Stimulated activated CD8-positive, alpha-beta memory T cell treated with anti-CD3 and anti-CD28 coated beads, Interleukin-4, amount 100 ng/mL, for 4 hours (primary cell): Measurements from ENCODE around the gene NKD1.

Source experiments
- DNase-seq, 2 donors: peaks; one replicate each; pipeline ENCODE4 v3.0.0-alpha.2; 2020; ENCODE audit warnings: low read depth in 2 of 2, low spot score in 1 of 2

The NKD1 gene

DNA sequence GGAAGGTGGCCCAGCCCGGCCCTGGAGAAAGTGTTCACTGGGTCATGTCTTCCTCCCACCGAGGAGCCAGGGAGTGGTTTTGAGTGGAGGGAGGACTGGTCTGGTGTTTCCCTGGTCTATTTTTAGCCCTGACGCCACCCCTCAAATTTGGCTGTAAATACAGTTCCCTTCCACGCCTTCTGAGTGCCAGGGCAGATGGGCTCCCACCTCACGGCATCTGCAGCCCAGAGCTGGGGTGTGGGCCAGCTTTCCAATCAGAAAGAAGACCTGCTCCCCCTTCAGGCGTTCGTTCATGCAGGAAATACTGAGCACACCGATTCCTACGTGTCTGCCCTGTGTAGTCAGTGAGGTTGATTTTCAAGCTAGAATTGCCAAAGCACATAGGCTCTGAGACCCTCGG is 79.2 kb downstream of the NKD1 start:
- DNase-seq = no peak

DNA sequence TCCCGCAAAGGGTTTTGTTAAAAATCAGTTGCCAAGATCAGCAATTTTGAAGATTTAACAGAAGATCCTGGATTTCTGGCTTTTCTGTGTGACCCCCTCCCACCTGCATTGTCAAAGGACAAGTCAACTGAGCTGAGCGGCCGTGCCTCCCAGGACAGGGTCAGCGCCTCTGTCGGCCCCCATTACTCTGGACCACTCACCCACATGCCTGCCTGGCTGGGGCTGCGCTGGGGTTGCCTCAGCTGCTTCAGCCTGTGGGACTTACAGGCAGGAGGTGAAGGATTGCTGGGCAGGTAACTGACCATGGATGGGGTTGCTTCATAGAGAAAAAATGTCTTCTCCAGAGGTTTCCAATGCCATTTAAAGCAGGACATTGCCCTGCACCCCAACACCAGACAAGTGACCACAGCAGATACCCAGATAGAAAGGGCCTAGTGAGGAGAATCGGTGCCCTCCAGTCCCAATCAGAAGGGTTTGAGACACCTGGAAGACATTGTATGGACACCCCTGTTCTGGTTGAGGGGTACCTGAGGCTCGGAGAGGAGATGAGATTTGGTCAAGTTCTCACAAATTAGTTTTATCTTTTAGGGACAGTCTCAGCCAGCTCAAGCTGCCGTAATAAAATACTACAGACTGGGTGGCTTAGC is 80.1 kb downstream of the NKD1 start:
- DNase-seq = no peak

- DNase-seq = no peak
Measured at GRCh38 chr16:50629334-50629733, 81.1 kb downstream of the NKD1 start.

- DNase-seq = no peak
Measured at GRCh38 chr16:50630394-50631020, 82.3 kb downstream of the NKD1 start.

DNA sequence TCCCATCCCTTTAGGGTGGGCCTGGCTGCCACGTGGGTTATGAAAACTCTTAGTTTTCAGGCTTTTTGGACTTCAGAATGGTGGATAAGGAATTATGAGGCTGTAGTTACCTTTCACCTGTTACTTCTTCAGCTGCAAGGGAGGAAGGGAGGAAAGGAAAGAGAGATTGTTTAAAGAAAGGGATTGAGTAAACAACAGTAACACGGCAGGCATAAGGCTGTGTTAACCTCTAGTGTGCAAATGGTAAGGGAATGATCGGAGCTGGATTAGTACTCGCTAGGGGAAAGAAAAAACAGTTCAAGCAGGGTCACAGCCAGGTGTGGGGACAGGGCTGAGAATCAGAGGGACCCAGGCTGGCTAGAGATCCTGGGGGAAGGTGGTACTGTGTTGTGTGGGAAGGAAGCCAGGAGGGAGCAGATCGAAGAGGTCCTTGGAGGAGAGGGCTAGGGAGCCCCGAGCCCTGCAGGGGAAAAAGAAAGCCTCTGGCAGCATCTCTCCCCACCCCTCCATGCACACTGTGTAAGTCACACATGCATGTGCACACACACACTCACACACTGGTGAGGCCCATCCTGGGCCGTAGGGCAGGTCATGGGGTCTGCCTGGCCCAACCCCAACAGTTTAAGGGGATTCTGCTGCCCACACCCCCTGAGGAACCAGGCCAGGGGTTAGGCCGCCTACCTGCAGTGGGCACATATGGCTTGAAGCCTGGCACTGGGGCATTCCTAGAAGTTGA is 83.2 kb downstream of the NKD1 start:
- DNase-seq = no peak

DNA sequence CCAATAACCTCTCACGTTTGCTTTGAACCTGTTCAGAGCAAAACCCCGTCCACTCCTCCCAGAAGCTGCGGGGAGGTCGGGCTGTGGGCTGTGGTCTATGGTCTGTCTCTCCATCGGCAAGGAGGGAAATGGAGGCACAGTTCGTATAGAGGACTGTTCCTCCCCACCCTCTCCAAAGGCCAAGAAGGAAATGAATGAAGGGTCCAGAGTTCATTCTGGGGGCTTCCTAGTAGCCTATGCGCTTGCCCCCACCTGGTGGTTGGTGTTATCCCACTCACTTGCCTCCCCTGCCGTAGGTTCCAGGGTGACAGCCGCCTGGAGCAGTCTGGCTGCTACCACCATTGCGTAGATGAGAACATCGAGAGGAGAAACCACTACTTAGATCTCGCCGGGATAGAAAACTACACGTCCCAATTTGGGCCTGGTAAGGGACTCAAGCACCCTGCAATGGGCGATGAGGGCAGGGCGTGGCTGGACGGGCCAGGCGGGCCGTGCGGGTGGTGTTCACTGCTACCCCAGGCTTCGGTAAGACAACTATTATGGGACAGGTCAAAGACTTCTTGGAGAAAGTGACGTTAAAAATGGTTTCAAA is 83.9 kb downstream of the NKD1 start:
- no peak for DNase-seq

- DNase-seq = no peak
Measured at GRCh38 chr16:50632927-50633800, 85.0 kb downstream of the NKD1 start.

- no peak for DNase-seq
Measured at GRCh38 chr16:50634090-50634489, 85.9 kb downstream of the NKD1 start.

DNA sequence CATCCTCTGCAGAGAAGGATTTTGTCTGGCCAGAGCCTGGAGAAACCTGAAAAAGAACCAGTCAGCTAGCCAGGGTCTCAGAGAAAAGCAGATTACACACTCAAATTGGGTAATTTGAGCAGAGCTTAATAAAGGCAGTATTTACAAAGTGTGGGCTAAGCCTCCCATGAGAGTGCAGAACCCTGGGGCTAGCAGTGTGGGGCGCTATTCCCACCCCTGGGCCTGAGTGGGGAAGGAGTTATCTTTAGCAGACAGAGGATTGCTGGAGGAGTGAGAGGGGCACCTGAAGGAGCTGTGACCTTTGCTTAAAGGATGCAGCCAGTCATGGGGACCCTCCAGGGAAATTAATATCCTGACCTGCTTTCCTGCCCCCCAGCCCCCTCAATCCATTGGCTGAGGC is 86.8 kb downstream of the NKD1 start:
- DNase-seq = no peak

- DNase-seq = no peak
Measured at GRCh38 chr16:50635505-50636392, 87.6 kb downstream of the NKD1 start.

- DNase-seq = no peak
Measured at GRCh38 chr16:50636753-50637374, 88.7 kb downstream of the NKD1 start.

DNA sequence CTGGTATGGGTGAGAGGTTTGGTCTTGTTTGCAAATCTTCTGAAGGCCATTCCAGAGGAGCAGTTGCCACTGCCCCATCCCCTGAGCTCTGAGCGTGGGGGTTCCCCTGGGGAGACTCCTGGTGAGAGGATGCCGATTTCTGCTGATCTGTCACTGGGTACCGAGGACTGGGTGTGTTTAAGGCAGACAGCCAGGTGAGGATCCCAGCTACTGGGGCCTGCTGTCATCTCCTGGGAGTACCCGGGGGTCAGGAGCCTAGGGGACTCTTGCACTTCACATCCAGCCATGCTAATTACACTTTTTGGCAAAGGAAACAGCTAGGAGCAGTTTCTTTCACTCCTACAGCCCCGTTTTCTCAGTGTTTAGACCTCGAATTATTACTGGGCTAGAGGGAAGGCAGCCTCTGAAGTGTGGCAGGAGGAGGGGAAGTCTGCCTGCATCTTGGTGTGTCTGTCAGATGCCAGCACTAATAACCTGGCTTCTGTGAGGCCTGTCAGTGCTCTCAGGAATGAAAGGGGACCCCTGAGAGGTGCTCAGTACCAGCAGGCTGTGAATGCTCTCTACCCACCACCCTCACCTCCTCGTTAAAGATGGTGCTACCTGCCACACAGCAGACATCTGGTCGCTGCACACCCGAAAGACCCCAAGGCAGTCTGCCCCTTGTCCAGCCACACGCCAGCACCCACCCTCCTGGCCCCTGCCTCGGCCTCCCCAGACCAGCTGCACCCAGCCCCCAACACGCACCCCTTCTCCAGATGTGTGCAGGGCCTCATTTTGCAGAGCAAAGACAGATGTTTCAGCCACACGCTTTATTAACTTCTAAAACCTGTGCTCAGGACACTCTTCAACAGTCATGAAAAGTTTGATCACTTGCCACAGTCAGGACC is 89.8 kb downstream of the NKD1 start:
- no peak for DNase-seq

DNA sequence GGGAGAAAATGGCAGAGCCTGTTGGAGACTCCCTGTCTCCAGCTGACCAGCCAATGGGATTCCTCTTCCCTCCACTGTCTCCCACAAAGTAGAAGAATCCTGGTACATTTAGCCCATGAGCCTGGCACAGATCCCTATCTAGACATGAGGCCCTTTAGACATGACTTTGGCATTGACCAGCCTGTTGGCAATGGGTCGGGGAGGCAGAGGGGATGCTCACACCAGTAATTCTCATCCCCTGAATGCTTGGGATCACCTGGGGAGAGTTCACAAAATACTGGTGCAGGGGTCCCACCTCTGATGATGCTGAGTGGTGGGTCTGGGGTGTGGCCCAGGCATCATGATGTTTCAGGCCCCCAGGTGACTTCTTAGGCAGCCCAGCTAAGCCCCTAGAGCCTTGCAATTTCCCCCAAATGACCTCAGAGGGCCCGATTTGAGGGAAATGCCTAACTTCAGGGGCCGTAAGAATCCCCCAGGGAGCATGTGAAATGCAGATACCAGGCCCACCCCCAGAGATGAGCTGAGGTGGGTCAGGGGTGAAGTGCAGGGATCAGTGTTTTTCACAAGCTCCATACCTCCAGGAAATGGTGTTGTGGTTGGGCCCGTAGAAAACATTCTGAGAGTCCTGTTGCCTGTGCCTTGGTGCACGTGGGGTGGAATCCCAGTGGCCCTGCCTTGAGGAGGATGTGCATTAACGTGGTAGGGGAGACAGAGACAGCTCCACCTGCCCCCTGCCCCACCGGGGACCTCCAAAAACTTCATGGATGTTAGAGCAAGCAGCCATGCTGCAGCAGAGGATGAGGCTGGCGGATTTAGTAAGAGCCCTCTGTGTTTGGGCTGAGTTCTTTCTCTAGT is 90.8 kb downstream of the NKD1 start:
- DNase-seq = no peak

DNA sequence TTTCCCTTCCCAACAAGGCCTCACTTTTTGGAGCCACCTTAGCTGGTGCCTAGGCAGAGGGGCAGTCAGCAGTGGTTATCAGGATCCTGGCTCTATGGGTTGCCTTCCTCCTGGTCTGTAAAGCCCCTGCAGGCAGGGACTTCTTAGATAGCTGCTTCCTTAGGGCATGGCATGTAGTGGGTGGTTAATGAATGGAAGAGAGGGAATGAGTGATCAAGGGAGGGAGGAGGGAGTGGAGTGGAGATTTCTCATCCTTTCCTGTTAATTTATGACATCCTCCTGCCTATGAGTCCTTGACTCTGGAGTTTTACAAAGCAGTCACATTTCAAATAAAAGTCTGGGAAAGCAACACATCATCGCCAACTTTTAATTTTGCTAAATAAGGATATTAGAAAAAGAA is 92.2 kb downstream of the NKD1 start:
- no peak for DNase-seq

DNA sequence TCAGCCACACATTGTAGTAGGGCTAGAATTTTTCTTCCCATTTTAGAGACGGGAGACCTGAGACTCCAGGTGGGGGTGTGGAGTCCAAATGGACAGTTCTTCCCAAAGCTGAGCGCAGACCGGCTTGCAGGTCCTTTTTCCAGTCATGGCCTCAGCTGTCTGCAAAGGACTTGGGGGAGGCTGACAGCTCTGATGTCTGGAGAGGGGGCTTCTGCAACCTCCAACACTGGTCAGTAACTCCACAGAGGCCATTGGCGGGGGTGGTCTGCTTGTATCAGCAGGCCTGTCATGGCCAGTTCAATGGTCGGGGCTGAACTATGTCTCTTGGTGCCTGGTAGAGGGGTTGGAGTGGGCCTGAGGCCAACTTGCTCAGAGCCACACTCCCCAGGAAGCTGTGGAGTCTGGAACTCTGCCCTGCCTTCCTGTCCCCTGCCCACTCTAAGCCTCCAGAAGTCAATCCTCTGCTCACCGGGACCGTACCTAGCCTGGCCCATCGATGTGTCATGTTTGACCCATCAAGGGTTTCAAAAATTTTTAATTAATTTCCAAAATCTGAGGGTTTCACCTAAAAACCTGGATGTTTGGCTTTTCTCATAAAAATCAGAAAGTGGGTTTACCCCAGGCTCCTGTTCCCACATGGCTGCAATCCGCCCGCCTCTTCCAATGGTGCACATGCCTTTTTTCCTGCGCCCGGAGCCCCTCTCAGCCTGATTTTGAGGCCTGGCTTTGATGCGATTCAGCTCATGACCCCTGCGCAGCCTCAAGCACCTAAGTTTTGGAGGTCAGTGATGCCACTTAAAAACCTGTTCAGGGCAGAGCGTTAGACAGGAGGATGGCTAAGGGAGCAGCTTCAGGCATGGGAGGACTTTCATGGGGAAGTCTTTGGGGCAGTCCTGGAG is 93.0 kb downstream of the NKD1 start:
- no peak for DNase-seq

- DNase-seq = no peak
Measured at GRCh38 chr16:50641818-50642187, 93.6 kb downstream of the NKD1 start.

DNA sequence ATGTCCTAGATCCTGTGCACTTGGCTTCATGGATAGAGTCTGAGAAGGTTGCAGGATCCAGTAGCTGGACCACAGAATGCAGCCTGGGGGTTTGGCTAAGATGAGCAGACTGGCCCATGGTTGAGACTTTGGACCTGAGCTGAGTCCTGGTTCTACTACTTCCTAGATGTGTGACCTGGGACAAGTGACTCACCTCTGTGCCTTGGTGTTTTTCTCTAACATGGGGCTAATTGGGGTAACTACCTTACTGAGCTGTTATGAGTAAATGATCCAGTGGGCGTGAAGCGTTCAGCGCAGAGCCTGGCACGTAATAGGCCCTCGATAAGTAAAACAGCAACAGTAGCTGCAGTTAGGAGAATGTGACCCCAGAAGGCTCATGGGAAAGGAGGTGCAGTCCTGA is 94.2 kb downstream of the NKD1 start:
- no peak for DNase-seq
